ENCODE data around the gene GXYLT2.
"Not testable (repeated sequence)": the region's sequence is repeated elsewhere in the genome, so short reads cannot be mapped to it uniquely, and the experiment has no call there.

The GXYLT2 gene

DNA sequence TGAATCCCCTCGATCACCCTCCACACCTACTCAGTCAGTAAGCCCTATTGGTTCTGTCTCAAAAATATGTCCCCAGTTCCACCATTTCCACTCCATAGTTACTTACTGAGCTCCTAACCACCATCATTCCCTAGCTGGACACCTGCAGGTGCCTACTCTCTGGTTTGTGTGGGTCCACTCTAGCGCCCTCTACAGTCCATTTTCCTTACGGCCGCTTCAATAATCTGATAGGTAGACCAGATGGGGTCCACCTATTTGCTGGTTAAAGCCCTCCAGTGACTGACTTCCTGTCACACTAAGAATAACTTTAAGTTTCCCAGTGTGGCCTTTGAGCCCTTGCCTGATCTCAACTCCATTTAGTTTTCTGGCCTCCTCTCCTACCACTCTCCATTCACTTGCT, 5.0 kb downstream of the GXYLT2 start:
- no peak for DNase-seq

DNA sequence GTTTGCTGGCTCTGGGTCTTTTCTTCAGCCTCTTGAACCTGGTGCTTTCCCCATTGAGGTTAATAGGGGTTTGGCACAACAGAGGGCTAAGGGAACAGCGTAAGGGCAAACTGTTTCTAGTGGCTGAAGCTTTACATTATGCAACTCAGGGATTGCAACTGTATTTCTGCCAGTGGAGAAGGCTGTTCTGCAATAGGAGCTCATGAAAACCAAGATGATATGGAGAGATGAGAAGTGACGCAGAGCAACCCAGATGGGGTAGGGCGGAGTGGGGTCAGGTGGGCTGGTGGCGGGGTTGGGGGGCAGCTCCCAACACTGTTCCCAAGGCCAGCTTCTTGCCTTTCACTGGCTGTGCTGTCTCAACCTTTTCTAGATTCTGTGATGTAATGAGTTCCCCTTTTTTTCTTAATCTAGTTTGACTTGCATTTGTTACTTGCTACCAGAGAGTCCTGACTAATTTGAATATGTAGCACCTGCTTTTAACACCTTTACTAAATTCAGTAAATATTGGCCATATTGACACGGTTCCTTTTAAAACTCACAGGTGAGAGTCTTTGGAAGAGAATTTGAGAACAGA, 7.2 kb downstream of the GXYLT2 start:
- no peak for DNase-seq

DNA sequence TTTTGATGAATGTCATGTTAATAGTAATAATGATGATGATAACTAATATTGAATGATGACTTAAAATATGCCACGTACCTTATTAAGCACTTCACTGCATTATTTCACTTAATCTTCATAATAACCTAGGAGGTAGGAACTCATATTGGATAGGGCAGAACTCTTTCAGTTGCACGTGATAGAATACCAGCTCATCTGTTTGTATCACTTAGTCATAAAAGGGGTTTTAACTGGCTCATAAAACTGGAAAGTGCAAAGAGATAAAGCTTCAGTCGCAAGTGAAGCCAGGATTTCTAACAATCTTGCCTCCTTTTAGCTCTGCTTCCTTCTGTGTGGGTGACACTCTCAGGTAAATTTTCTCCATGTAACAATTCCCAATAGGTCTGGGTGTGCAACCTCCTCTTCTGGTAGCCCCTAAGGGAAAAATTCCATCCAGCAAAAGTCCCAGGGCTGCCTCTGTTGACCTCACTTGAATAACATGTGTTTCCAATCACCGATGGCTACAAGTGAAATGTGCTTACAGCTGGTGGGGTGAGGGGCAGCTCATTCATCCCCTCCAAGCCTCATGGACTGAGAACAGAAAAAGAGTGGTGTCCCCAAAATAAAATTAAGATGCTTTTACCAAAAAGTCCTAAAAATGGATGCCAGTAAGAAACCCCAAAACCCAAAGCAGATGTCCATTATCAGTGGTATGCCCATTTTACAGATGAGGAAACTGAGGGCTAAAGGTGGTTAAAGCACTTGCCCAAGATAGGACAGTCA, 9.3 kb downstream of the GXYLT2 start:
- DNase-seq, result no peak

DNA sequence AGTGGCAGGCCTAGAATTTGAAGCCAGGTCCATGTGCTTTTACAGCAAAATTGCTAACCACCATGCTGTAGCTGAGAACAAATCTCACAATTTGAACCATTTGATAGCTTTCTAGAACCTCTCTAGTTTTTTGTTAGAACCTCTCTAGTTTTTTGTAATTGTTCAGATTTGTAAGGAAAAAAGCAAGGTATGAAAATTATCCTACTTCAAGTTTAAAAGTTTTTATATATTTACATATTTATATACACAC, 9.8 kb downstream of the GXYLT2 start:
- no peak for DNase-seq

DNA sequence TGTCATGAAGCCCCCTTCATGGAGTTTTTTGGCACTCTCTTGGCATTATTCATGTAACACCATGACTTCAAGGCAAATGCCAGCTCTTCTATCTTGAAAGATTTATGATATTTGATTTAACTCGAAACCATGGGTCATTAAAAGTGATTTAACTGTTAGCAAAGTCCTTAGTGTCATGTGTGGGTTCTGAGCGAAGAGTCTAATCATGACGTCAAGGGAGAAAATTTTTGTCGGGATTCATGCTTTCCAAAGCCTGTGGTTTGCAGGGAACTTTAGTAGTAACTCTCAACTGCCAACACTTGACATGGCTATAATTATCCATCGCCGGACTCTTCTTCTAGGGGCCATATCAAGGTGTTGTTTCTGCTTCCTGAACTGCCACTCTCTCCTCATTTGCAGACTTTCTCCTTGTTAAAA, 11.5 kb downstream of the GXYLT2 start:
- DNase-seq, result no peak

DNA sequence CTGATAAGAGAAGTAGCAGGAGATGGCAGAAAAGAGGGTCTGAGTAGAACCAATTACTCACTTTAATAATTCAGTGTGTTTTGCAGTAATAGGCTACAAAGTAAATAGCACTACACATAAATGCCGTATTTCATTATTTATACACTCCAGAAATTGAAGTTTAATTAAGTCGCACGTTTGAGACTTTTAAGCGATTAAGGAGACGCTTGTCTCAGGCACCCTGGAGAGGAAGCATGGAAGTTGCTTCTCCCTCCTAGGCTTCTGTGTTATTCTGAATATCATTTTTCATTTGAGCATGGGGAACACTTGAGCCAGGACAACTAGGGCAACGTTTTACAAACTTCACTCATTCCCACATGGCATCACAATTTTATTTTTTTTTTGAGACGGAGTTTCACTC, 12.2 kb downstream of the GXYLT2 start:
- no peak for DNase-seq

DNA sequence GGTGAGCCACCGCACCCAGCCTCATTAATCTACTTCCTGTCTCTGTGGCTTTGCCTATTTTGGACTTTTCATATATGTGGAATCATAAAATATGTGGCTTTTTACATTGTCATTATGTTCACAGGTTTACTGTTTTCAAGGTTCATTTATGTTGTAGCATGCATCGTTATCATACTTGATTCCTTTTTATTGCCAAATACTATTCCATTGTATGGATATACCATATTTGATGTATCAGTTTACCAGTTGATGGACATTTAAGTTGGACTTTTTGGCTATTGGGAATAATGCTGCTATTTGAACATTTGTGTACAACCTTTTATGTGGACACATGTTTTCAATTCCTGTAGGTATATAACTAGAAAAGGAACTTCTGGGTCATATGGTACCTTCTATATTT, 14.0 kb downstream of the GXYLT2 start:
- DNase-seq, result no peak

DNA sequence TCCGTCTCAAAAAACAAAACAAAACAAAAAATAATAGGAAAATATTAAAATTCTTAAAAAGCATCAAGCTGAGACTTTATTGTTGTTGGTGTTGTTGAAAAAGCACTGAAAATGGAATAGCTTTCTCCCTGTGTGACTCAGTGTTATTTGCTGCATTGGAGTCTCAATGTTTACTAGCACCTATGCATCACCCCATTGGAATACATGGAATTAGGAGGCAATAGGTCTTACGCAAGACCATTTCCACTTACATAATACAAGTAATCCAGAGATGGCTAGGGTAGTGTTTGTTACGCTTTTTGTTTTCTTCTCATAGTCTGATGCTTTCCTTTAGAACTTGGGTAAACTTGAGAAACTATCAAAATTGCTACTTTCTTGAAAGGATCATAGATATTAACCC, 15.2 kb downstream of the GXYLT2 start:
- DNase-seq, result no peak

DNA sequence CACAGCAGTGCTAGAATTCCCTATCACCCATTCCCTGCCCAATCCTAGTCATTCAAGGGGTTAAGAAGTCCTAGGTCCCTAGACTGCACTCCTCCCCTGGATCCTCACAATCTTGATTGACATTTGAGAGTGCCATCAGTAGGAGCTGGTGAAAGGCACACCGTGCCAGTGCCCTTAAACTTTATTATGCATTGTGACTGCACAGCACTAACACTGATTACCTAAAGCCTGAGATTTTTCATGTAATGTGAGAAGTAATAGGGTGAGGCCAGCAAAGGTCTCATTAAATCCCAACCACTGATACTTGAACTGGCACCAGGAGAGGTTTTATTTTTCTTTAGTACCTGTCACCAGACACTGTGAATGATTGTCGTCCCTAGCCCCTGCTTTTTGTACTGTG, 16.3 kb downstream of the GXYLT2 start:
- DNase-seq, result peak; percentile 12

DNA sequence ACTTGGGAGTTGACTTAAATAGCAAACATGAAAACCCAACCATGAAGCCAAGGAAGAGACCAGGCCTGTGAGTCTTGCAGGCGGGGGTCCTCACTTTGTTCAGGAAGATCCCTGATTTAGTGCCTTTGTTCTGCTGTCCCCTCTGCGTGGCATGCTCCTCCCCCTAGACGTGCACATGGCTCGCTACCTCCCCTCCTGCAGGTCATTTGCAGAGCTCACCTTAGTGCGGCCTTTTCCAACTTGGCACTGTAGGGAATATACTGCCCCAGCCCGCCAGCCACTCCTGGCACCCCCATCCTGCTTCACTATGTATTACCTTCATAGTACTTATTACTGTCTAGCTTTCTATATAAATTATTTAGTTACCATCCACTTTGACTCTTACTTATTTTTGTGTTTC, 18.3 kb downstream of the GXYLT2 start:
- DNase-seq, result no peak

DNA sequence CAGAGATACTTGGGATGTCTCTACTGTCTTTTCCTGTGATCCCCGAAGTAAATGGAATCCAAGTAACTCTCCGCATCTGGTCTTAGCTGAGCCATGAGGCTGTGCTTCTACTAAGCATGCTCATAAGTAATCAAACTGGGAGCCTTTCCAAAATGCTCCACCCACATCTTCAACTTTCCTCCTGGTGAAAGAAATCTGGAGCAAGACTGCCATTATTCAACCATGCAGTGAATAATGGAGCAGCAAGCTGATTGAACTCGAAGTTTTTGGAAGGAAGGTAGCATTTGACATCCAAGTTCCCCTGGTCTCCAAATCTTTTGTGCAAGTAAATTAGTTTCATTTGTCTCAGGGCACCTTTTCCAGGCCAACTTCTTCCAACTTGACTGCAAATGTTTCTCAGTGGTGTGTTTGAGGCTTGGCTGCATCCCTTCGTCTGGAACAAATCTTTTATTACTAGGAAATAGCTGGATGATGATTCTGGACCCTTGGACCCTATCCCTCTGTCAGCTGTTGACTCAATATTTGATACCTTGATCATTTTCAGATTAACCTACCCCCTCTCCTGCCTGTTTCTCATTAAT, 19.4 kb downstream of the GXYLT2 start:
- no peak for DNase-seq

DNA sequence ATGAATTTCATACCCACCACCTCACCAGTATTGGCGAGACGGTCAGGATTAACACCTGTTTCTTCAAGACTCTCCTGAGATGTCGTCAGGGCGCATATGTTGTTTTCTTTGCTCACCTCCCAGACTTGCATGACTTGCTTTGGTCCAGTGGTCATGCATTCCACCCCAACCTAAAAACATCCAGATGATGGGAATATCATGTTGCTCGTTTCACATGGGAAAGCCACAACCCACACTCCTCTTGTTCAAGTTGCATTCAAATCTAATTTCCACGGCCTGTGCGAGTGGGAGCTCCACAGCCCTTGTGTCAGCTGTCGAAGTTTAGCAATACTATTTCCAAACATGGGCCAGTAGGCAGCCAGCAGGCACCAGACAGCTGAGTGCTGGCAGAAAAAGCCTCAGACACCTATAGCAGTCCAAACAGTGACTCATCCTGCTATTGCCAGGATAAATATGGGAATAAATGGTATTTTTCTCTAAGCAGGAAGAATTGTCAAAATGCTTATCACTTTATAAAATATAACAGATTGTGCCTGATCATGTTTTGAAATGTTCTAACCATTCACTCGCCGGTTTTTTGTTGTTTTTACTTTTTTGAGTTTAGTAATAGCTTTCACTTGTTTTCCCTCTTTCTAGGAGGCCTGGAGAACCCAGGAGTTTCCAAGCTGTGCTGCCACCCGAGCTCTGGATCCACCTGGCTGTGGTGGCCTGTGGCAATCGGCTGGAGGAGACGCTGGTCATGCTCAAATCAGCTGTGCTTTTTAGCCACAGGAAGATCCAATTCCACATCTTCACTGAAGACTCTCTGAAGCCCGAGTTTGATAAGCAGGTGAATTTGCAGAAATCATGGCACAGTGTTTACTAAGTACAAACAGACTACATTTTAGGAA, 20.1 kb downstream of the GXYLT2 start:
- no peak for DNase-seq

DNA sequence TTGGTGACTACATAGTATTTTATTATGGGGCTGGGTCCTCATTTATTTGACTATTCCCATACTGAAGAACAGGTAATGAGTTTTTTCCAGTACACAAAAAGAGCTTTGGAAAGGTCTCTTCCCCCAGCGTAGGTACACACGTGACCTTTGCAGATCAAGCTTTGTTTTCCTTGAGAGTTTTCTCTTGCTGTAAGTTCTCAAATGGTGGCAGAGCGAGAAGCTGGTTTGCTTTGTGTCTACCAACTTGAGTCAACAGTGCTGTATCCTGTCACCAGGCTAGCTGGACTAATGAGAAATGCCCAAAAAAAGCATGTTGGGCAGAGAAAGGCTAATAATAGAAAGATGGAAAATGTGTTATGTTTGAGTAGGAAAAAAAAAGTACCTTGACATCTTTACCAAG, 21.7 kb downstream of the GXYLT2 start:
- no peak for DNase-seq

DNA sequence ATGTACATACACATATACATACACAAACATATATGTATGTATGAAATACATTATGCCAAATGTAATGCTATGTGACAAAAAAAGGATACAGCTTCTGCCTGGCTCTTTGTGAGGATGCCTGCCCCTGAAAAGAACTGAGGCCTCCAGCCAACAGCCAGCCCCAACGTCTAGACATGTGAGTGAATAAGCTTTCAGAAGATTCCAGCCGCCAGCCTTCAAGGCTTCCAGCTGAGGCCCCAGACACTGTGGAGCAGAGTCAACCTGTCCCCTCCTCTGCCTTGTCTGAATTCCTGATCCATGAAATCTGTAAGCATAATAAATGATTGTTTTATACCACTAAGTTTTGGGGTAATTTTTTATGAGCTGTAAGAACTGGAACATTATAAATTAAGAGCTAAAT, 24.7 kb downstream of the GXYLT2 start:
- DNase-seq, result no peak

DNA sequence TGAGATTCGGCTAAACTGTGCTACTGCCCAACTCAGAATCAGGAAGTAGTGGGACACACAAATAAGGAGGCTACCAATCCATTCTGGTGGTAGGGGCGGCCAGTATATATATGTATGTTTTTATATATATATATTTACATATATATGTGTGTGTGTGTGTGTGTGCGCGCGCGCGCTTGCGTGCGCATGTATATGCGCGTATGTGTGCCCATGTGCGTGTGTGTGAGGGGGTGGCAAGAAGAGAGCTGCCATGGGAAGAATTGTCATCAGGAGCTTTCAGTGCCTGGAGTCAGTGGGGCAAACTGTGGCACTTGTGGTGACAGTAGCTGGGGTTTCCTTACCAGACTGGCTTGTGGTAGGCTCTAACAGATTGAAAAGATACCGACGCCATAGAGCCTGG, 26.5 kb downstream of the GXYLT2 start:
- no peak for DNase-seq

DNA sequence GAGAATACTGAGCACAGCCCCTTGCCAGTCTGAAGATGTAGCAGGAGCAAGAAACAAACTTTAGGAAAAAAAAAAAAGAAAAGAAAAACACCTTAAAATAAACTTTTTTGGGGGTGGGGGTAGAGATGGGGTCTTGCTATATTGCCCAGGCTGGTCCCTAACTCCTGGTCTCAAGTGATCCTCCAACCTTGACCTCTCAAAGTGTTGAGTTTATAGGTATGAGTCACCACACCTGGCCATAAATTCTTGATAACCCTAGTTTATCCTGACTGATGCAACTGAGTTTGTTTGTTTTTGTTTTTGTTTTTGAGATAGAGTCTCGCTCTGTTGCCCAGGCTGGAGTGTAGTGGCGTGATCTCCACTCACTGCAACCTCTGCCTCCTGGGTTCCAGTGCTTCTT, 28.4 kb downstream of the GXYLT2 start:
- no peak for DNase-seq

DNA sequence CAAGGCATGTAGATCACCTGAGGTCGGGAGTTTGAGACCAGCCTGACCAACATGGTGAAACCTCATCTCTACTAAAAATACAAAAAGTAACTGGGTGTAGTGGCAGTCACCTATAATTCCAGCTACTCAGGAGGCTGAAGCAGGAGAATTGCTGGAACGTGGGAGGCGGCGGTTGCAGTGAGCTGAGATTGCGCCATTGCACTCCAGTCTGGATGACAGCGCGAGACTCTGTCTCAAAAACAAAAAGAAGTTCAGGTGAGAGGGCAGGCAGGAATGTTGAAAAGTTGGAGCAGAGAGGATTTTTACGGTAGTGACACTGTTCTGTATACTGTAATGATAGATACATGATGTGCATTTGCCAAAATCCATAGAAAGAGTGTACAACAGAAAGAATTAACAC, 31.7 kb downstream of the GXYLT2 start:
- no peak for DNase-seq

DNA sequence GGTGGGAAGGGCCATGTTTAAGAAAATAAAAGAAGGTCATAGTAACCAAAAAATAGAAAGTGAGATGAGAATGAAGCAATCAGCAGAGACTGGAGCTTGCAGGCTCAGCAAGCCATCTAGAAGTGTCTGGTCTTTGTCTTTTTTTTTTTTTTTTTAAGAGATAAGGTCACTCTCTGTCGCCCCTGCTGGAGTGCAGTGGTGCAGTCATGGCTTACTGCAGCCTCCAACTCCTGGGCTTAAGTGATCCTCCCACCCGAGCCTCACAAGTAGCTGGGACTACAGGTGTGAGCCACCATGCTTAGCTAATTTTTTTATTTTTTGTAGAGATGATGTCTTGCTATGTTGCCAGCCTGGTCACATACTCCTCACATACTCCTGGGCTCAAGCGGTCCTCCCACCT, 36.2 kb downstream of the GXYLT2 start:
- DNase-seq, result no peak

DNA sequence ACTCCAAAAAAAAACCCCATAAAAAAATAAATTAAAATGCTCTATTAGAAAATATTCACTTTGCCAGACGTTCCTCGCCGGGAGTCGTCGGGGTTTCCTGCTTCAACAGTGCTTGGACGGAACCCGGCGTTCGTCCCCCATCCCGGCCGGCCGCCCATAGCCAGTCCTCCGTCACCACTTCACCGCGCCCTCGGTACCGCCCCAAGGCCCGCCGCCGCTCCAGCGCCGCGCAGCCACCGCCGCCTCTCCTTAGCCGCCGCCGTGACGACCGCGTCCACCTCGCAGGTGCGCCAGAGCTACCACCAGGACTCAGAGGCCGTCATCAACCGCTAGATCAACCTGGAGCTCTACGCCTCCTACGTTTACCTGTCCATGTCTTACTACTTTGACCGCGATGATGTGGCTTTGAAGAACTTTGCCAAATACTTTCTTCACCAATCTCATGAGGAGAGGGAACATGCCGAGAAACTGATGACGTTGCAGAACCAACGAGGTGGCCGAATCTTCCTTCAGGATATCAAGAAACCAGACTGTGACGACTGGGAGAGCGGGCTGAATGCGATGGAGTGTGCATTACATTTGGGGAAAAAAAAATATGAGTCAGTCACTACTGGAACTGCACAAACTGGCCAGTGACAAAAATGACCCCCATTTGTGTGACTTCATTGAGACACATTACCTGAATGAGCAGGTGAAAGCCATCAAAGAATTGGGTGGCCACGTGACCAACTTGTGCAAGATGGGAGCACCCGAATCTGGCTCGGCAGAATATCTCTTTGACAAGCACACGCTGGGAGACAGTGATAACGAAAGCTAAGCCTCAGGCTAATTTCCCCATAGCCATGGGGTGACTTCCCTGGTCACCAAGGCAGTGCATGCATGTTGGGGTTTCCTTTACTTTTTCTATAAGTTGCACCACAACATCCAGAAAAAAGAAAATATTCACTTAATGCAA, 41.2 kb downstream of the GXYLT2 start:
- DNase-seq, result not testable (repeated sequence)

DNA sequence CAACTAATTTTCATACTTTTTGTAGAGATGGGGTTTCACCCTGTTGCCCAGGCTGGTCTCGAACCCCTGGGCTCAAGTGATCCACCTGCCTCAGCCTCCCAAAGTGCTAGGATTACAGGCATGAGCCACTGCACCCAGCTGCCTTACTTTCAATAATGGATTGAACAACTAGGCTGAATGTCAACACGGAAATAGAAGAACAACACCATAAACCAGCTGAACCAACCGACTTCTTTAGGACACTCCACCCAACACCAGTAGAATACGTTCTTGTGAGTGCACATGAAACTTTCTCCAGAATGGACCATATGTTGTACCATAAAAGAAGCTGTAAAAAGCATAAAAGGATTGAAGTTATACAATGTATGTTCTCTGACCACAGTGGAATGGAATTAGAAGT, 42.9 kb downstream of the GXYLT2 start:
- no peak for DNase-seq

DNA sequence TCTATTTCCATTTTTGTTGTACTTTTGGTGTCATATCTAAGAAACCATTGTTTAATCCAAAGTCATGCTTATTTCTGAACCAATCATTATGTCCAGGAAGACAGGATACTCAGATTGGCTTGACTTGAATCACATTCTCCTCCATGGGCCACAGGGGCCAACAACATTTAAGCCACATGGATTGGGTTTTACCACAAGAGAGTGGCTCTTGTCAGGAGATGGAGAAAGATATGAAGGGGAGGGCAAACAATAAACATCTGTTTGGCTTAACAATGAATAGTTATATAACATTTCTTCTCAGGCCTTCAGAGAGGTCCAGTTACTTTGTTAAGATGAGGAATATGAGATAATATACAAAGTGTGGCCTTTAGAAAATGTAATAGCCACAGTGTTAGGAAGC, 44.6 kb downstream of the GXYLT2 start:
- DNase-seq, result no peak

DNA sequence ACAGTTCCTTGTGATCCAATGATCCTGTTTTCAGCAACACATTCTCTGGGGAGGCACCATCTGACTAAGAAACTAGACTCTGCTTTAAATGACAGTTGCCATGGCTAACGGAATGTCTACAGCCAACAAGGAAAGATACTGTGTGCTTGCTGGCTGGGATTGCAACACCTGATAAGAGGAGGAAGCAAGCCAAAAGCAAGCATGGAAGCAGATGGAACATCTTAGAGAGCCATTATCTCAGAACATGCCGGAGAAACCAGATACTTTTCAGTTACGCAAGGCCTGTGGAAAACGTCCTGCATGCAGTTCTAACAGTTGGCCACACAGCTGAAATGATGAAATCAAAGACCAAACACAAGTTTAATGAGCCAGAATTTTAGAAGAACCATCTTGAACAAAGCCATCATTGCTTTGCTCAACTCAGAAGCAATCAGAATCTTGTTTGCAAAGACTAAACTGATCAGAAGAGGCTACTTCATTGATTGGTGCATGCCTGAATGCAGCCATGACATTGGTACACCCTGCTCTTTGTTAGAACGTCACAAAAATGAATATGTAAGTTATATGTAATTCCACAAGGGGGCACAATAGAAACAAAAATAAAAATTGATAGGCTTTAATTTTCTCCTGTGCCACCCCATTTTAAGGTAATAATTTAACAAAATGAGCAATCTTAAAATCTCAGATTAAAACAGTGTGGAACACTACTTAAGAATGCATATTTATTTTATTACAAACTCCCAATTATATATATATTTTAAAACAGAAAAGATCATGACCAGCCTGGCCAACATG, 50.8 kb downstream of the GXYLT2 start:
- DNase-seq, result peak; percentile 52

All from NCI-H2227 treated with DMSO at 0.1 percent for 48 hours (cell line).